OCI-LY1 (cell line): Measurements from ENCODE around the gene STKLD1.

Experiments used
- H2AFZ ChIP-seq: fragments of 200-600 bp; sonication (generic), shearing (Covaris generic); 2 replicates; pipeline ENCODE4 v1.6.0; 2014; ENCODE audit warnings: antibody characterized with exemption, mild to moderate bottlenecking, low read length
- H3F3A ChIP-seq: fragments of 200-600 bp; sonication (generic), shearing (Covaris generic); 2 replicates; pipeline ENCODE4 v1.6.0; 2014; ENCODE audit warnings: mild to moderate bottlenecking, antibody characterized with exemption, low read length, moderate library complexity; ENCODE audit not compliant: insufficient read depth
- H3K27ac ChIP-seq: fragments of 200-600 bp; sonication (generic); 2 replicates; pipeline ENCODE4 v1.5.1; 2014; ENCODE audit warnings: low read length, mixed run types, mild to moderate bottlenecking, low read depth; ENCODE audit not compliant: poor library complexity, severe bottlenecking
- H3K27me3 ChIP-seq: fragments of 200-600 bp; sonication (generic); 2 replicates; pipeline ENCODE4 v1.6.0; 2014; ENCODE audit warnings: antibody characterized with exemption, mild to moderate bottlenecking, low read length, moderate library complexity; ENCODE audit not compliant: insufficient read depth
- H3K36me3 ChIP-seq: fragments of 200-600 bp; sonication (generic); 2 replicates; pipeline ENCODE4 v1.6.1; 2014; ENCODE audit warnings: mild to moderate bottlenecking, antibody characterized with exemption, low read length, moderate library complexity, mixed read lengths; ENCODE audit not compliant: insufficient read depth
- H3K4me1 ChIP-seq: fragments of 200-600 bp; sonication (generic); 2 replicates; pipeline ENCODE4 v1.5.1; 2014; ENCODE audit warnings: mild to moderate bottlenecking, low read length, moderate library complexity; ENCODE audit not compliant: insufficient read depth, severe bottlenecking
- H3K4me2 ChIP-seq: fragments of 200-600 bp; sonication (generic), shearing (Covaris generic); 2 replicates; pipeline ENCODE4 v1.6.1; 2014; ENCODE audit warnings: low read length
- H3K4me3 ChIP-seq: fragments of 200-600 bp; sonication (generic); 2 replicates; pipeline ENCODE4 v1.5.1; 2014; ENCODE audit warnings: low read length, low read depth, mild to moderate bottlenecking, mixed read lengths; ENCODE audit not compliant: poor library complexity, severe bottlenecking
- H3K79me2 ChIP-seq: fragments of 200-600 bp; shearing (Covaris generic); 2 replicates; pipeline ENCODE4 v1.6.1; 2016; ENCODE audit warnings: mixed run types, low read length, mixed read lengths; ENCODE audit not compliant: insufficient read depth
- H3K9ac ChIP-seq: fragments of 200-600 bp; sonication (generic), shearing (Covaris generic); 2 replicates; pipeline ENCODE4 v1.6.1; 2014; ENCODE audit warnings: mild to moderate bottlenecking, low read length, mixed read lengths
- H3K9me2 ChIP-seq: fragments of 200-600 bp; sonication (generic), shearing (Covaris generic); 2 replicates; pipeline ENCODE4 v1.6.1; 2014; ENCODE audit warnings: low read depth, mild to moderate bottlenecking, low read length, mixed read lengths
- H3K9me3 ChIP-seq: fragments of 200-600 bp; shearing (Covaris generic); 2 replicates; pipeline ENCODE4 v1.6.1; 2014; ENCODE audit warnings: low read length, mixed read lengths
- H4K20me1 ChIP-seq: fragments of 200-600 bp; sonication (generic), shearing (Covaris generic); 2 replicates; pipeline ENCODE4 v1.6.0; 2016; ENCODE audit warnings: mild to moderate bottlenecking, low read length; ENCODE audit not compliant: insufficient read depth
- EZH2 ChIP-seq: fragments of 200-600 bp; sonication (generic), shearing (Covaris generic); IDR thresholded peaks from 2 replicates; pipeline ENCODE4 v1.8.0; 2017; ENCODE audit warnings: borderline replicate concordance, mixed run types, mild to moderate bottlenecking, antibody characterized with exemption, low read length, moderate library complexity, mixed read lengths
- TF ChIP-seq, protein P1 (sequence below): fragments of 200-600 bp; sonication (generic), shearing (Covaris generic); IDR thresholded peaks from 2 replicates; pipeline ENCODE4 v1.5.1; 2017; ENCODE audit warnings: mild to moderate bottlenecking, antibody characterized with exemption, low read length, moderate library complexity, mixed read lengths

Gene STKLD1

DNA sequence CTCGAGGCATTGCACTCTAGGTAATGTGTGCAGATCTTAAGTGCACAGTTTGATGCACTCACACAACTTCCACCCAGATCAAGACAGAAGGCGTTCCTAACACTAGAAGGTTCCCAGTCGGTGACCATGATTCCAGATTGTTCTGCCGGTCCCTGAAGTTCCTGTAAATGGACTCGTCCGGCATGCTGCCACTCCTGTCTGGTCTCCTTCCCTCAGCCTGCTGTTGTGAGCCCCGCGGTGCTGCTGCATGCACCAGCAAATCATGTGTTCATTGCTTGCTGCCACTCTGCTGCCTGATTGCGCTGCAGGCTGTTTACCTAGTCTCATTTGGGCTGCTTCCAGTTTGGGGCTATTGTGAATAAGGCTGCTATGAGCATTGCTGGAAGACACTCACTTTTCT, 11.5 kb downstream of the STKLD1 start:
- Histone ChIP-seq H4K20me1 (no peaks in the 10 kb centered on the region), H3K4me2 (no peak overlapping the region), H3K36me3 (no peaks in the 10 kb centered on the region; the same call in 1 of the 2 replicates), H3K4me3 (no peak overlapping the region), H3K9me3 (no peaks in the 10 kb centered on the region), H3F3A (no peaks in the 10 kb centered on the region), H3K27me3 (peaks cover 7% of the 10 kb centered on the region; the same call in 1 of the 2 replicates), H2AFZ (no peak overlapping the region), H3K9ac (no peak overlapping the region), H3K27ac (no peak overlapping the region), H3K9me2 (no peaks in the 10 kb centered on the region), H3K4me1 (no peaks in the 10 kb centered on the region), H3K79me2 (no peaks in the 10 kb centered on the region)
- TF ChIP-seq, protein P1, sequence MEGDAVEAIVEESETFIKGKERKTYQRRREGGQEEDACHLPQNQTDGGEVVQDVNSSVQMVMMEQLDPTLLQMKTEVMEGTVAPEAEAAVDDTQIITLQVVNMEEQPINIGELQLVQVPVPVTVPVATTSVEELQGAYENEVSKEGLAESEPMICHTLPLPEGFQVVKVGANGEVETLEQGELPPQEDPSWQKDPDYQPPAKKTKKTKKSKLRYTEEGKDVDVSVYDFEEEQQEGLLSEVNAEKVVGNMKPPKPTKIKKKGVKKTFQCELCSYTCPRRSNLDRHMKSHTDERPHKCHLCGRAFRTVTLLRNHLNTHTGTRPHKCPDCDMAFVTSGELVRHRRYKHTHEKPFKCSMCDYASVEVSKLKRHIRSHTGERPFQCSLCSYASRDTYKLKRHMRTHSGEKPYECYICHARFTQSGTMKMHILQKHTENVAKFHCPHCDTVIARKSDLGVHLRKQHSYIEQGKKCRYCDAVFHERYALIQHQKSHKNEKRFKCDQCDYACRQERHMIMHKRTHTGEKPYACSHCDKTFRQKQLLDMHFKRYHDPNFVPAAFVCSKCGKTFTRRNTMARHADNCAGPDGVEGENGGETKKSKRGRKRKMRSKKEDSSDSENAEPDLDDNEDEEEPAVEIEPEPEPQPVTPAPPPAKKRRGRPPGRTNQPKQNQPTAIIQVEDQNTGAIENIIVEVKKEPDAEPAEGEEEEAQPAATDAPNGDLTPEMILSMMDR: no peak
- TF ChIP-seq EZH2: no peak

DNA sequence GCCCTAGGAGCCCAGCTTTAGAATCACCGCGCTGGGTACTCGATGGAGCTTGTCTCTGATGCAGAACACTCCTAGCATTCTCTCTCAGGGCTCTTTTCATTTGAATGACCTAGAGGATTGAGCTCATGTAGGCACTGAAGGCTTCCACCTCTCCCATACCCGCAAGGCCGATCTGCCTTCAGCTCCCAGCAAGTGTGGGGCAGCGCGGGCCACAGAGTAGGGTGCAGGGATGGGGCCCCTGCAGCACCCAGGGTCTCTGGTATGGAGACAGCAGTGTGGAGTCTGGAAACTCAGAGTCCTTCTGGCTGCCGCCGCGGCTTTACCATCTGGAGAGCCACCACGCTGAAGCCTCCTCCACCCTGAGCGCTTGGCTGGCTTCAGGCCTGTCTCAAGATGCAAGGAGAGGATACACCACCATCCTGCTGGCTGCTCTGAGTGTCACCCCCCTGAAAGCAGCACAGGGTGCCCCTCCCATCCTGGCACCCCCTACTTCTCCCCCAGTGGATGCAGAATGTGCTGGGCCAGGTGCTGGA, 12.9 kb downstream of the STKLD1 start:
- H3K27ac ChIP-seq: no peak overlapping the region
- H3K4me3 ChIP-seq: no peak overlapping the region
- TF ChIP-seq, protein P1: no peak
- TF ChIP-seq EZH2: no peak
- H3K27me3 ChIP-seq: peaks cover 7% of the 10 kb centered on the region; the same call in 1 of the 2 replicates
- no peak overlapping the region for H3K9ac ChIP-seq
- no peak overlapping the region for H2AFZ ChIP-seq
- no peaks in the 10 kb centered on the region for H3K79me2 ChIP-seq
- no peaks in the 10 kb centered on the region for H3K9me2 ChIP-seq
- no peak overlapping the region for H3K4me2 ChIP-seq
- H3K36me3 ChIP-seq: no peaks in the 10 kb centered on the region; the same call in 1 of the 2 replicates
- no peaks in the 10 kb centered on the region for H3F3A ChIP-seq
- H3K9me3 ChIP-seq: no peaks in the 10 kb centered on the region
- H4K20me1 ChIP-seq: no peaks in the 10 kb centered on the region
- H3K4me1 ChIP-seq: no peaks in the 10 kb centered on the region

DNA sequence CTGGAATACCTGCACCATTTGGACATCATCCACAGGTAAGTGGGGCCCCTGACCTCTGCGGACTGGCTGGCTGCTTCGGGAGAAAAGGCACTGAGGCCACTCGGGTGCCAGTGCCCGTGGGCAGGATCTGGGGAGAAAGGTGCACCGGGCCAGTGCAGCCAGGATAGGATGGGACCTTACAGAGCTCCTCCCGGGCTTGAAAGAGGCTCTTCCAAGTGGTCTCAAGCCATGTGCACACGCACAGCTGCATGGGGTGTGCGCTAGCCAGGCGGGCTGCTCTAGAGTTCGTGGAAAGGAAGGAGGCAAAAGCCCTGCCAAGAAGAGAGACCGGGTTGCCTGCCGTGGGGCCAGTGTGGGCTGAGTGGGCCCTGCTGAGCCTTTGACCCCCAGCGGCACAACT, 13.4 kb downstream of the STKLD1 start:
- no peaks in the 10 kb centered on the region for H3F3A ChIP-seq
- no peaks in the 10 kb centered on the region for H3K9me3 ChIP-seq
- H3K79me2 ChIP-seq: no peaks in the 10 kb centered on the region
- H3K27ac ChIP-seq: no peak overlapping the region
- H4K20me1 ChIP-seq: no peaks in the 10 kb centered on the region
- H3K36me3 ChIP-seq: no peaks in the 10 kb centered on the region; the same call in 1 of the 2 replicates
- no peaks in the 10 kb centered on the region for H3K9me2 ChIP-seq
- H3K4me2 ChIP-seq: no peak overlapping the region
- peaks cover 7% of the 10 kb centered on the region; the same call in 1 of the 2 replicates for H3K27me3 ChIP-seq
- TF ChIP-seq, protein P1: no peak
- no peak for TF ChIP-seq EZH2
- no peaks in the 10 kb centered on the region for H3K4me1 ChIP-seq
- no peak overlapping the region for H3K4me3 ChIP-seq
- H3K9ac ChIP-seq: no peak overlapping the region
- H2AFZ ChIP-seq: no peak overlapping the region
